Loucy (cell line): Measurements from ENCODE around the gene FAM13A.

Experiments used
- CTCF ChIP-seq: fragments of 200-600 bp; sonication (generic); conservative IDR thresholded peaks from 2 replicates; pipeline ENCODE4 v1.5.1; 2014; ENCODE audit warnings: mild to moderate bottlenecking, antibody characterized with exemption, low read length
- EZH2phosphoT487 ChIP-seq: fragments of 200-600 bp; IDR thresholded peaks from 2 replicates; pipeline ENCODE4 v1.6.1; 2018; ENCODE audit warnings: antibody characterized with exemption, mild to moderate bottlenecking, moderate library complexity, borderline replicate concordance

GRCh38 chr4:88933414-88934160 is 123.4 kb downstream of the FAM13A start:
- no peak for TF ChIP-seq CTCF
- no peak for TF ChIP-seq EZH2phosphoT487
